Cardiac muscle cell (in vitro differentiated cells and primary cell): ENCODE measurements around the gene ERFL. TPM values are rescaled to one million over a fixed set of nuclear protein-coding genes. Genes with fewer than 3 reads are reported as not detected.

Experiments
- DNase-seq, 2 donors: peaks; one replicate each; pipeline versions ENCODE4 v3.0.0 to v3.0.0-alpha.2; 2010 to 2017; ENCODE audit warnings: low read depth in 1 of 2, low spot score in 1 of 2
- H3K27ac ChIP-seq: fragments of 200-600 bp; sonication (generic); 2 replicates; pipeline ENCODE4 v1.5.1; 2016
- H3K27me3 ChIP-seq: fragments of 200-600 bp; sonication (generic); 2 replicates; pipeline ENCODE4 v1.6.0; 2016; ENCODE audit warnings: control low read depth
- H3K36me3 ChIP-seq: fragments of 200-600 bp; sonication (generic); 2 replicates; pipeline ENCODE4 v1.5.1; 2016; ENCODE audit warnings: control low read depth
- H3K4me1 ChIP-seq: fragments of 200-600 bp; sonication (generic); 2 replicates; pipeline ENCODE4 v1.8.1; 2017; ENCODE audit warnings: low read depth, mild to moderate bottlenecking, mixed run types
- H3K4me3 ChIP-seq: fragments of 200-600 bp; sonication (generic); 2 replicates; pipeline ENCODE4 v1.5.1; 2016; ENCODE audit warnings: mild to moderate bottlenecking
- H3K9me3 ChIP-seq: fragments of 200-600 bp; sonication (generic); 2 replicates; pipeline ENCODE4 v1.5.1; 2017; ENCODE audit warnings: low read depth, mild to moderate bottlenecking, control low read depth
- CTCF ChIP-seq: IDR thresholded peaks from 2 replicates; pipeline ENCODE4 v1.5.1; 2012; ENCODE audit warnings: low read depth, mild to moderate bottlenecking, low read length
- polyA plus RNA-seq: library from polyadenylated mRNA; unstranded; fragments of >200 nt; fragmentation: Nextera tagmentation; extraction: Ambion mirVana; gene quantifications from 2 replicates; pipeline ENCODE4 v1.2.1, GENCODE V29; 2016
- total RNA-seq: library from RNA; depleted of rRNA; stranded (reverse); fragments of >200 nt; gene quantifications from 2 replicates; pipeline ENCODE4 v1.2.3, GENCODE V29; 2016

The ERFL gene
- total and polyA plus RNA-seq, 2 experiments from 2014 or later: 0.06 to 1.0 TPM

DNA sequence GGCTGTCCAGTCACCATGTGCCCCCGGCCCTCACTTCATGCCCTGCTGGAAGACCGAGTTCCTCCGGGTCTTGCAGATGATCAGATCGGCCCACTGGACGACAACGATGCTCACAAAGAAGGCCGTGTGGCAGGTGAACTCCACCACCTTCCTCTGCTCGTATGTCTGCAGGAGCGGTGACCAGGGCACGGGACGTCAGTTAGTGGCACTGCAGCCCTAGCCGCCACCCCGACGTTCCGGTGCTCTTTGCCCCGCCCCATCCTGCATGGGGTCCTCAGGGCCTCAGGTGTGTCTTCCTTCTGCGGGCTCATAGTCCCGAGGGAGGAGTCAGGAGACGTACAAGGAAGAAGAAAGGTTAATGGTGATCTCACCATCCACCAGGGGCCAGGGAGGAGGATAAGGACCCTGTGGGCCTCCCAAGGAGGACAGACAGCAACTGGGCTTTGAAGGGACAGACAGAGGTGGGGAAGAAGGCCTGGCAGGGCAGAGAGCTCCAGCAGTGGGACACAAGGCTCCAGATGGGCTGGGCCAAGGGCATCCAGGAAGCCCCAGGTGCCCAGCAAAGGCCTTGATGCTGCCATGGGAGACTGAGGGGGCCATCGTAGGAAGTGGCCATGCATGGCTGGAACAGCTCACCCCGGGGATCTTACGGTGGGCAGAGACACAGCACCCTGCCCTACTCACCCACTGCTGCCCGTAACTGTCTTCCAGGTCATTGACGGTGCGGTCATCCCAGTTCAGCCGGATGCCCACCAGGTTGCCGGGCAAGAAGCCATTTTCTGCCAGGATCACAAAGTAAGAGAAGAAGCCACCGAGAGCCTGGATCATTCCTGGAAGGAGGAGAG, 40.7 kb upstream of the ERFL start:
- no peaks in the 10 kb centered on the region for H3K36me3 ChIP-seq
- H3K27ac ChIP-seq: no peak overlapping the region
- no peak overlapping the region for H3K4me3 ChIP-seq
- no peaks in the 10 kb centered on the region for H3K4me1 ChIP-seq
- no peaks in the 10 kb centered on the region for H3K27me3 ChIP-seq
- no peaks in the 10 kb centered on the region for H3K9me3 ChIP-seq
- DNase-seq: no peak
- no peak for TF ChIP-seq CTCF

GRCh38 chr19:41967054-41967783, 39.0 kb upstream of the ERFL start:
- no peak for TF ChIP-seq CTCF
- no peaks in the 10 kb centered on the region for H3K36me3 ChIP-seq
- H3K27me3 ChIP-seq: no peaks in the 10 kb centered on the region
- H3K9me3 ChIP-seq: no peaks in the 10 kb centered on the region
- H3K27ac ChIP-seq: no peak overlapping the region
- H3K4me3 ChIP-seq: no peak overlapping the region
- DNase-seq: no peak
- no peaks in the 10 kb centered on the region for H3K4me1 ChIP-seq

- Histone ChIP-seq H3K9me3 (no peaks in the 10 kb centered on the region), H3K4me1 (no peaks in the 10 kb centered on the region), H3K27me3 (no peaks in the 10 kb centered on the region), H3K4me3 (no peak overlapping the region), H3K36me3 (no peaks in the 10 kb centered on the region), H3K27ac (no peak overlapping the region)
- no peak for DNase-seq
- TF ChIP-seq CTCF: no peak
Observed at GRCh38 chr19:41965106-41965505, 36.9 kb upstream of the ERFL start.

- TF ChIP-seq CTCF: no peak
- no peak overlapping the region for H3K27ac ChIP-seq
- no peaks in the 10 kb centered on the region for H3K4me1 ChIP-seq
- DNase-seq: no peak
- H3K27me3 ChIP-seq: no peaks in the 10 kb centered on the region
- no peak overlapping the region for H3K4me3 ChIP-seq
- H3K9me3 ChIP-seq: no peaks in the 10 kb centered on the region
- H3K36me3 ChIP-seq: no peaks in the 10 kb centered on the region
Observed at GRCh38 chr19:41960973-41961372, 32.7 kb upstream of the ERFL start.

DNA sequence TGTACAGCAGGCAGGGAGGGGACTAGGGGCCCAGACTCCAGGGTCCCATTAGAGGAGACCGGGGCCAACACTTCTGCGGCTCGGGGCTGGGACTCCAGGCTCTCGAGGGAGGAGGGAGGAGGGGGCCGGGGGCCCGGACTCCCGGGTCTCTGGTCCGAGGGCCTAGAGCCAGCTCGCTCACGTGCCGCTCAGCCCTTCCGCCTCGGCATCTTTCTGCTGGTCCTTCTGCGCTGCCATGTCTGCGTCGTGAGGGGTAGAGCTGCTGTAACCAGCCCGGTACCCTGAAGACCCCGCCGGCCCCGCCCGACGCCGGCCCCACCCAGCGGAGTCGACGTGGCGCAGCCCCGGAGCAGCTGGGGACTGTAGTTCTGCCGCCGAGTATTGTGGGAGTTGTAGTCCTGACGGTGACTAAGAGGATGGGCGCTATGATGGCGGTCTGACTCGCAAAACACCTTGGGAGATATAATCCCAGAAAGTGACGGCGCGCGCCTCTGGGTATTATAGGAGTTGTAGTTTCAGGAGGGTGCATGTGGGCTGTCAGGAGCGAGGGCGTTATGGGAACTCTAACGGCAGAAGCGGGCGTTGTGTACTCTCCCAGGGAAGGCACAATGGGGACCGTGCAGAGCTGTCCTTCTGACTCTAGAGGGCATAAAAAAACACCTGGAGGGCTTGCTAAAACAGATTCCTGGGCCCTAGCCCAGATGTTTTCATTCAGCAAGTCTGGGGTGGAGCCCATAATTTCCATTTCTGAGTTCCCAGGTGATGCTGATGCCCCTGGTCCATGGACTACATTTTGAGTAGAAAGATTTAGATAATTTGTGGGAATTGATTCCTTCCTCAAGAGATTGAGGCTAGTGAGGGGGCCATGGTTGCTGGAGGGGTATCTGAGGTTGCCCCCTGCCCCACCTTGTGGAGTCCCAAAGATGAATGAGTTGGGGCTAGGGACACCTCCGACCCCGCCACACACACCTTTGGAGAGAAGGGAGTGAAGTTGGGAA, 31.1 kb upstream of the ERFL start, which contains the start of gene RABAC1:
TSS of gene RABAC1 (minus strand) at position 266 of the 998 bp plus-strand sequence. CDS start at position 237, 29 bp downstream.
- Histone ChIP-seq H3K27ac (peak within 1 kb of the TSS; percentile 46), H3K4me3 (peak within 1 kb of the TSS; percentile 70), H3K27me3 (no peaks in the 10 kb centered on the region), H3K36me3 (no peaks in the 10 kb centered on the region), H3K9me3 (no peaks in the 10 kb centered on the region), H3K4me1 (no peaks in the 10 kb centered on the region)
- DNase-seq: peak; percentile 93 to 94
- peak; percentile 16 for TF ChIP-seq CTCF
